Neural cell (in vitro differentiated cells): ENCODE measurements around the gene CNGA3. TPM values are rescaled to one million over a fixed set of nuclear protein-coding genes. Genes with fewer than 3 reads are reported as not detected.

Experiments used
- H2AFZ ChIP-seq: fragments of 200-600, 300-800 bp; sonication (generic), shearing (Covaris generic); 2 replicates; pipeline ENCODE4 v1.6.0; 2014; ENCODE audit warnings: low read depth, mild to moderate bottlenecking, antibody characterized with exemption, low read length, moderate library complexity
- H3F3A ChIP-seq: fragments of 200-600 bp; shearing (Covaris generic); 2 replicates; pipeline ENCODE4 v1.6.1; 2016; ENCODE audit warnings: mild to moderate bottlenecking, moderate library complexity, mixed read lengths, antibody characterized with exemption, low read length; ENCODE audit not compliant: insufficient read depth, poor library complexity, severe bottlenecking
- H3K27ac ChIP-seq: fragments of 200-600, 300-800 bp; sonication (generic), shearing (Covaris generic); 2 replicates; pipeline ENCODE4 v1.5.1; 2014; ENCODE audit warnings: mild to moderate bottlenecking, low read length, moderate library complexity
- H3K27me3 ChIP-seq: fragments of 300-800, 200-600 bp; sonication (generic), shearing (Covaris generic); 2 replicates; pipeline ENCODE4 v1.6.0; 2014; ENCODE audit warnings: mild to moderate bottlenecking, low read depth, low read length, moderate library complexity; ENCODE audit not compliant: insufficient read depth
- H3K36me3 ChIP-seq: fragments of 300-800, 200-600 bp; sonication (generic), shearing (Covaris generic); 2 replicates; pipeline ENCODE4 v1.5.1; 2014; ENCODE audit warnings: mild to moderate bottlenecking, antibody characterized with exemption, low read length, moderate library complexity; ENCODE audit not compliant: insufficient read depth
- H3K4me2 ChIP-seq: fragments of 300-800, 200-600 bp; sonication (generic), shearing (Covaris generic); 2 replicates; pipeline ENCODE4 v1.6.0; 2014; ENCODE audit warnings: mild to moderate bottlenecking, low read length
- H3K4me3 ChIP-seq: fragments of 300-800, 200-600 bp; sonication (generic), shearing (Covaris generic); 2 replicates; pipeline ENCODE4 v1.5.1; 2014; ENCODE audit warnings: mild to moderate bottlenecking, low read length, moderate library complexity
- H3K79me2 ChIP-seq: fragments of 200-600 bp; shearing (Covaris generic); replicated peaks from 2 replicates; pipeline ENCODE4 v1.6.0; 2014; ENCODE audit warnings: mild to moderate bottlenecking, low read length, moderate library complexity; ENCODE audit not compliant: insufficient read depth
- H3K9ac ChIP-seq: fragments of 300-800, 200-600 bp; sonication (generic), shearing (Covaris generic); 2 replicates; pipeline ENCODE4 v1.6.1; 2016; ENCODE audit warnings: mild to moderate bottlenecking, low read length, mixed read lengths
- H3K9me2 ChIP-seq: fragments of 200-600 bp; shearing (Covaris generic); 2 replicates; pipeline ENCODE4 v1.6.1; 2016; ENCODE audit warnings: mild to moderate bottlenecking, low read length, mixed read lengths; ENCODE audit not compliant: insufficient read depth
- H3K9me3 ChIP-seq: fragments of 200-600, 300-800 bp; sonication (generic), shearing (Covaris generic); 2 replicates; pipeline ENCODE4 v1.6.1; 2016; ENCODE audit warnings: mild to moderate bottlenecking, mixed run types, low read length, moderate library complexity, mixed read lengths
- H4K20me1 ChIP-seq: fragments of 200-600 bp; shearing (Covaris generic); 2 replicates; pipeline ENCODE4 v1.6.1; 2016; ENCODE audit warnings: mild to moderate bottlenecking, mixed run types; ENCODE audit not compliant: insufficient read depth
- CTCF ChIP-seq: fragments of 450-650 bp; IDR thresholded peaks from 2 replicates; pipeline ENCODE4 v1.5.1; 2014; ENCODE audit warnings: antibody characterized with exemption, mild to moderate bottlenecking, moderate library complexity; ENCODE audit not compliant: poor library complexity, severe bottlenecking
- EP300 ChIP-seq: fragments of 450-650 bp; conservative IDR thresholded peaks from 2 replicates; pipeline ENCODE4 v1.6.1; 2014; ENCODE audit warnings: antibody characterized with exemption, mild to moderate bottlenecking, moderate library complexity; ENCODE audit not compliant: poor library complexity, severe bottlenecking
- EZH2 ChIP-seq: fragments of 200-600, 300-800 bp; shearing (Covaris generic), sonication (generic); IDR thresholded peaks from 2 replicates; pipeline ENCODE4 v1.6.1; 2014; ENCODE audit warnings: antibody characterized with exemption, low read length, borderline replicate concordance, mild to moderate bottlenecking; ENCODE audit not compliant: insufficient read depth, poor library complexity, severe bottlenecking
- MXI1 ChIP-seq: fragments of 450-650 bp; conservative IDR thresholded peaks from 2 replicates; pipeline ENCODE4 v1.6.1; 2014; ENCODE audit warnings: antibody characterized with exemption, mild to moderate bottlenecking; ENCODE audit not compliant: poor library complexity, severe bottlenecking
- POLR2AphosphoS5 ChIP-seq: IDR thresholded peaks from 2 replicates; pipeline ENCODE4 v1.6.1; 2012
- RAD21 ChIP-seq: fragments of 450-650 bp; conservative IDR thresholded peaks from 2 replicates; pipeline ENCODE4 v1.6.1; 2014; ENCODE audit warnings: antibody characterized with exemption, mild to moderate bottlenecking, moderate library complexity
- REST ChIP-seq: IDR thresholded peaks from 2 replicates; pipeline ENCODE4 v1.6.1; 2012; ENCODE audit warnings: borderline replicate concordance
- SMC3 ChIP-seq: fragments of 450-650 bp; conservative IDR thresholded peaks from 2 replicates; pipeline ENCODE4 v1.6.1; 2014; ENCODE audit warnings: antibody characterized with exemption, mild to moderate bottlenecking, moderate library complexity; ENCODE audit not compliant: poor library complexity
- TAF1 ChIP-seq: IDR thresholded peaks from 2 replicates; pipeline ENCODE4 v1.6.1; 2012; ENCODE audit warnings: low read depth
- polyA plus RNA-seq: library from polyadenylated mRNA; depleted of rRNA; stranded (reverse); fragments of >200 nt; gene quantifications from 2 replicates; pipeline ENCODE4 v1.2.3, GENCODE V29; 2014

The CNGA3 gene
- polyA plus RNA-seq, 1 donor from 2014 or later, result 0.64 TPM

- Histone ChIP-seq H3K4me3 (no peak overlapping the region), H3K4me2 (no peak overlapping the region), H3K27me3 (no peaks in the 10 kb centered on the region), H3K27ac (no peak overlapping the region), H3K36me3 (no peaks in the 10 kb centered on the region), H2AFZ (no peak overlapping the region), H4K20me1 (no peaks in the 10 kb centered on the region), H3K79me2 (no peaks in the 10 kb centered on the region), H3K9me2 (no peaks in the 10 kb centered on the region), H3K9me3 (no peaks in the 10 kb centered on the region), H3F3A (no peaks in the 10 kb centered on the region), H3K9ac (no peak overlapping the region)
- TF ChIP-seq TAF1 (no peak), RAD21 (no peak), EZH2 (no peak), REST (no peak), SMC3 (no peak), POLR2AphosphoS5 (no peak), CTCF (no peak), EP300 (no peak)
These were observed 9.6 kb downstream of the CNGA3 start for GRCh38 chr2:98355881-98356280.

GRCh38 chr2:98356729-98357128 lies 10.5 kb downstream of the CNGA3 start:
- Histone ChIP-seq H3K79me2 (no peaks in the 10 kb centered on the region), H3K36me3 (no peaks in the 10 kb centered on the region), H3K27ac (no peak overlapping the region)

More at GRCh38 chr2:98356729-98357128, 10.5 kb downstream of the CNGA3 start:
- no peak overlapping the region for H2AFZ ChIP-seq
- no peaks in the 10 kb centered on the region for H3F3A ChIP-seq
- H3K9me2 ChIP-seq, result no peaks in the 10 kb centered on the region
- H3K9me3 ChIP-seq, result no peaks in the 10 kb centered on the region
- no peak overlapping the region for H3K9ac ChIP-seq
- no peaks in the 10 kb centered on the region for H4K20me1 ChIP-seq
- H3K4me3 ChIP-seq, result no peak overlapping the region
- TF ChIP-seq EZH2, result no peak
- no peak for TF ChIP-seq SMC3
- TF ChIP-seq CTCF, result no peak
- TF ChIP-seq REST, result no peak
- no peak for TF ChIP-seq POLR2AphosphoS5
- TF ChIP-seq TAF1, result no peak
- TF ChIP-seq MXI1, result no peak
- TF ChIP-seq EP300, result no peak
- TF ChIP-seq RAD21, result no peak
- H3K4me2 ChIP-seq, result no peak overlapping the region
- H3K27me3 ChIP-seq, result no peaks in the 10 kb centered on the region
